Measurements from ENCODE around the gene GDAP2. TPM values are rescaled to one million over a fixed set of nuclear protein-coding genes. Genes with fewer than 3 reads are reported as not detected.

The GDAP2 gene, protein sequence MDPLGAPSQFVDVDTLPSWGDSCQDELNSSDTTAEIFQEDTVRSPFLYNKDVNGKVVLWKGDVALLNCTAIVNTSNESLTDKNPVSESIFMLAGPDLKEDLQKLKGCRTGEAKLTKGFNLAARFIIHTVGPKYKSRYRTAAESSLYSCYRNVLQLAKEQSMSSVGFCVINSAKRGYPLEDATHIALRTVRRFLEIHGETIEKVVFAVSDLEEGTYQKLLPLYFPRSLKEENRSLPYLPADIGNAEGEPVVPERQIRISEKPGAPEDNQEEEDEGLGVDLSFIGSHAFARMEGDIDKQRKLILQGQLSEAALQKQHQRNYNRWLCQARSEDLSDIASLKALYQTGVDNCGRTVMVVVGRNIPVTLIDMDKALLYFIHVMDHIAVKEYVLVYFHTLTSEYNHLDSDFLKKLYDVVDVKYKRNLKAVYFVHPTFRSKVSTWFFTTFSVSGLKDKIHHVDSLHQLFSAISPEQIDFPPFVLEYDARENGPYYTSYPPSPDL
- 11.0 and 11.4 TPM in 2 replicates for total RNA-seq

DNA sequence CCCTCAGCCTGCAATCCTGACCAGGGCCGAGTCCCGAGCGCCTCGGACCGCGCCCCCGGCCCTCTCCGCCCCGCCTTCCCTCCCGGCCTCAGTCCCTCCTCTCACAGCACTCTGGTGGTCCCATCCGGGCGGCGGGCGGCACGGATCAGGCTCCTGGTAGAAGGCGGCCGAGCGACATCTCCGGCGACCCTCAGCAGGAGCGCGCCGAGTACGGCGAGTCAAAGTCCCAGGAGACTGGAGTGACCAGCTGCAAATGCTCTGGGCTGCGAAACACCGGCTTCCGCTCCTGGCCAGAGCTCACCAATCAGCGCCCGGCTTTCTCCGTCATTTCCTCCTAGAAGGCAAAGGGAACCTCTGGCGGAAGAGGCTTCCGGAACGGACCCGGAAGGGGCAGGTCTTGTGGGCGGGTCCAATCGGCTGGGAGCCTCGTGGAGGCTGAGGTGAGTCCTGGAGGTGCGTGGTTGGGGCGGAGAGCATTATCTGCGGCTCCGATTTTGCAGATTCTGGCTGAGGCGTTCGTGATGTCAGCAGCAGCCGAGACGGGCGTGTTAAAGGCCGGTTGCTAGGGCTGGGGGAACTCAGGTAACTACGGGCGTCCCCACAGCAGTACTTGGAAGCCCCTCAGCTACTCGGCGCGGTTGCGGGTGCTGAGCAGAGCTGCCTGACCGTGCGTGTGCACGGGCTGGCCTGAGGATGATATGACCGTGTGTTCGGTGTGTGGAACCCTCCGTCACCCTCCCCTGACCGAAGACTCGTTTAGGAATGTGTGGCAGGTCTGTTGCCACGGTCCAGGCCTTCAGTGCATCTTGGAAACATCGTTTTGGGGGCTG lies at the start of gene GDAP2, which contains the start of gene WDR3:
Gene GDAP2, minus strand, starts transcription at position 279 of the 830 bp plus-strand sequence. CDS start 9,264 bp downstream, outside the sequence.
Gene WDR3, plus strand, starts transcription at position 397 of the 830 bp plus-strand sequence. CDS start 3,581 bp downstream, outside the sequence.

Other genes starting within 250 kb of the GDAP2 start
- gene WDR3, start 118 bp upstream of the GDAP2 start, total RNA-seq, result 19.8 and 20.4 TPM in 2 replicates

Measured in mammary microvascular endothelial cell (primary cell).